H1 (cell line): ENCODE data around the gene ADK. TPM values are rescaled to one million over a fixed set of nuclear protein-coding genes. Genes with fewer than 3 reads are reported as not detected.

Experiments used
- CTCF ChIA-PET: fragments of 300-600 bp; sonication (Branson Sonifier 250); formaldehyde crosslinking; loops from one replicate; lab custom pipeline; 2021; ENCODE audit not compliant: partially characterized antibody; lab: Charles Lee
- POLR2A ChIA-PET: fragments of 300-600 bp; sonication (Branson Sonifier 250); formaldehyde crosslinking; loops from one replicate; lab custom pipeline; 2021; ENCODE audit warnings: inconsistent platforms; ENCODE audit not compliant: partially characterized antibody; lab: Charles Lee
- DNase-seq, 2 experiments: peaks; one replicate each; pipeline versions ENCODE4 v3.0.0 to v3.0.0-alpha.2; 2010 to 2022; ENCODE audit warnings: low spot score in 2 of 2, low read depth in 1 of 2, mixed read lengths in 1 of 2
- FAIRE-seq: peaks from 2 replicates; lab custom pipeline; 2011; peaks lifted over from hg19 to GRCh38; lab: Jason Lieb, UNC
- H2AFZ ChIP-seq: 2 replicates; pipeline ENCODE4 v1.8.1; 2012; ENCODE audit warnings: low read length, inconsistent platforms
- H2AK5ac ChIP-seq: 2 replicates; pipeline ENCODE4 v1.6.1; 2013; ENCODE audit warnings: low read depth, low read length
- H2BK120ac ChIP-seq: replicated peaks from 2 replicates; pipeline ENCODE3; 2013; ENCODE audit warnings: low read depth, low read length, inconsistent platforms
- H2BK12ac ChIP-seq: 2 replicates; pipeline ENCODE4 v1.6.1; 2013; ENCODE audit warnings: low read depth, low read length
- H2BK15ac ChIP-seq: 2 replicates; pipeline ENCODE4 v1.6.1; 2013; ENCODE audit warnings: low read length
- H2BK20ac ChIP-seq: 2 replicates; pipeline ENCODE4 v1.6.1; 2013; ENCODE audit warnings: low read length
- H2BK5ac ChIP-seq: 2 replicates; pipeline ENCODE4 v1.6.1; 2013; ENCODE audit warnings: low read depth, low read length
- H3K14ac ChIP-seq: 2 replicates; pipeline ENCODE4 v1.6.1; 2013; ENCODE audit warnings: inconsistent platforms; ENCODE audit not compliant: insufficient read length
- H3K18ac ChIP-seq: 2 replicates; pipeline ENCODE4 v1.6.1; 2013; ENCODE audit warnings: low read length; ENCODE audit errors: extremely low read depth
- H3K23ac ChIP-seq: 2 replicates; pipeline ENCODE4 v1.6.1; 2013; ENCODE audit warnings: inconsistent platforms; ENCODE audit not compliant: insufficient read length
- H3K23me2 ChIP-seq: 2 replicates; pipeline ENCODE4 v1.6.1; 2013; ENCODE audit warnings: low read depth, low read length
- H3K27ac ChIP-seq: 2 replicates; pipeline ENCODE4 v1.6.1; 2011; ENCODE audit warnings: low read depth, low read length, inconsistent platforms
- H3K27me3 ChIP-seq, 4 experiments: replicated peaks in 1 of 4; 1 replicate in 1 of 4; 2 replicates in 3 of 4; pipeline versions ENCODE4 v1.6.1 to v1.8.1; 2011 to 2013; ENCODE audit warnings: low read length in 3 of 4, mild to moderate bottlenecking in 3 of 4, inconsistent platforms in 2 of 4, mixed read lengths in 2 of 4, moderate library complexity in 1 of 4; ENCODE audit not compliant: control insufficient read depth in 3 of 4, insufficient read depth in 3 of 4; ENCODE audit errors: extremely low read depth in 1 of 4
- H3K36me3 ChIP-seq, 4 experiments: 2 replicates each; pipeline versions ENCODE4 v1.6.1 to v1.8.1; 2011 to 2013; ENCODE audit warnings: mild to moderate bottlenecking in 4 of 4, low read length in 3 of 4, moderate library complexity in 2 of 4, control low read depth in 1 of 4, inconsistent platforms in 1 of 4; ENCODE audit not compliant: insufficient read depth in 4 of 4, control insufficient read depth in 2 of 4
- H3K4ac ChIP-seq: replicated peaks from 2 replicates; pipeline ENCODE3; 2013; ENCODE audit warnings: low read length, low read depth, mixed read lengths, inconsistent platforms; ENCODE audit not compliant: insufficient read length
- H3K4me1 ChIP-seq, 4 experiments: replicated peaks in 1 of 4; 1 replicate in 1 of 4; 2 replicates in 3 of 4; pipeline versions ENCODE4 v1.6.1 to v1.8.1; 2011 to 2013; ENCODE audit warnings: low read length in 3 of 4, inconsistent platforms in 2 of 4, mixed read lengths in 1 of 4; ENCODE audit not compliant: insufficient read depth in 4 of 4, control insufficient read depth in 3 of 4
- H3K4me2 ChIP-seq, 2 experiments: 2 replicates each; pipeline versions ENCODE4 v1.6.1 to v1.8.1; 2011 to 2013; ENCODE audit warnings: low read depth in 2 of 2, low read length in 2 of 2, control low read depth in 1 of 2, inconsistent platforms in 1 of 2, mild to moderate bottlenecking in 1 of 2; ENCODE audit not compliant: insufficient read depth in 1 of 2
- H3K4me3 ChIP-seq, 4 experiments: fragments of 200-600, 300-600 bp in 1 of 4; sonication (generic), shearing (Covaris generic), sonication (Bioruptor Twin) in 1 of 4; 2 replicates each; pipeline versions ENCODE4 v1.5.1 to v1.8.1; 2011 to 2016; ENCODE audit warnings: low read length in 4 of 4, low read depth in 3 of 4, control low read depth in 2 of 4, inconsistent platforms in 2 of 4, mild to moderate bottlenecking in 2 of 4, mixed read lengths in 1 of 4, moderate library complexity in 1 of 4; ENCODE audit not compliant: insufficient read depth in 2 of 4; ENCODE audit errors: extremely low read depth in 1 of 4
- H3K56ac ChIP-seq: replicated peaks from 2 replicates; pipeline ENCODE3; 2013; ENCODE audit warnings: low read depth, mild to moderate bottlenecking, mixed read lengths, low read length, inconsistent platforms; ENCODE audit not compliant: insufficient read length
- H3K79me1 ChIP-seq: 2 replicates; pipeline ENCODE4 v1.6.1; 2013; ENCODE audit warnings: low read depth, low read length, control low read depth
- H3K79me2 ChIP-seq, 2 experiments: 2 replicates each; pipeline versions ENCODE4 v1.6.1 to v1.8.1; 2012 to 2013; ENCODE audit warnings: low read length in 2 of 2, mild to moderate bottlenecking in 2 of 2, inconsistent platforms in 1 of 2; ENCODE audit not compliant: insufficient read depth in 2 of 2, control insufficient read depth in 1 of 2
- H3K9ac ChIP-seq, 4 experiments: replicated peaks in 1 of 4; 1 replicate in 1 of 4; 2 replicates in 3 of 4; pipeline versions ENCODE4 v1.6.1 to v1.8.1; 2011 to 2013; ENCODE audit warnings: low read depth in 3 of 4, low read length in 3 of 4, control low read depth in 2 of 4, mild to moderate bottlenecking in 2 of 4, moderate library complexity in 2 of 4, inconsistent platforms in 1 of 4; ENCODE audit errors: extremely low read depth in 1 of 4
- H3K9me3 ChIP-seq, 2 experiments: 2 replicates each; pipeline versions ENCODE4 v1.6.1 to v1.8.1; 2012 to 2013; ENCODE audit warnings: mild to moderate bottlenecking in 2 of 2, moderate library complexity in 2 of 2, control low read depth in 1 of 2, inconsistent platforms in 1 of 2, low read depth in 1 of 2, low read length in 1 of 2, mixed read lengths in 1 of 2; ENCODE audit not compliant: insufficient read depth in 2 of 2
- H4K20me1 ChIP-seq, 2 experiments: replicated peaks in 1 of 2; 2 replicates each; pipeline versions ENCODE3 to v1.8.1; 2011 to 2013; ENCODE audit warnings: inconsistent platforms in 2 of 2, low read length in 2 of 2, mild to moderate bottlenecking in 1 of 2; ENCODE audit not compliant: insufficient read depth in 2 of 2, control insufficient read depth in 1 of 2
- H4K5ac ChIP-seq: 2 replicates; pipeline ENCODE4 v1.6.1; 2013; ENCODE audit warnings: low read length, low read depth, mixed read lengths, inconsistent platforms; ENCODE audit not compliant: insufficient read length
- H4K8ac ChIP-seq: 2 replicates; pipeline ENCODE4 v1.8.0; 2013; ENCODE audit warnings: mild to moderate bottlenecking, moderate library complexity, low read length, inconsistent platforms; ENCODE audit not compliant: insufficient read depth; ENCODE audit errors: extremely low read depth
- H4K91ac ChIP-seq: replicated peaks from 2 replicates; pipeline ENCODE3; 2013; ENCODE audit warnings: low read length, mixed read lengths, inconsistent platforms; ENCODE audit not compliant: insufficient read length
- ASH2L ChIP-seq: fragments of 200-600, 300-600 bp; sonication (generic); IDR thresholded peaks from one replicate; pipeline ENCODE4 v1.7.1; 2017; ENCODE audit warnings: low read length
- BACH1 ChIP-seq: IDR thresholded peaks from 2 replicates; pipeline ENCODE4 v1.6.1; 2012; ENCODE audit warnings: low read length, improper control_type of control experiment
- CBX5 ChIP-seq: fragments of 300-800, 300-1000 bp; sonication (generic); IDR thresholded peaks from 2 replicates; pipeline ENCODE4 v1.7.1; 2016; ENCODE audit warnings: antibody characterized with exemption, low read length, low read depth
- CBX8 ChIP-seq: fragments of 300-800, 300-1000 bp; sonication (generic); IDR thresholded peaks from 2 replicates; pipeline ENCODE4 v1.7.1; 2016; ENCODE audit warnings: low read depth, low read length, borderline replicate concordance
- CHD2 ChIP-seq: IDR thresholded peaks from 2 replicates; pipeline ENCODE4 v1.6.1; 2012; ENCODE audit warnings: low read length, improper control_type of control experiment
- CTBP2 ChIP-seq: IDR thresholded peaks from 2 replicates; pipeline ENCODE4 v1.7.0; 2011; ENCODE audit warnings: borderline replicate concordance, mild to moderate bottlenecking, moderate library complexity, mixed read lengths, low read length; ENCODE audit not compliant: insufficient read depth, insufficient read length
- E2F6 ChIP-seq: IDR thresholded peaks from 2 replicates; pipeline ENCODE4 v1.6.1; 2012; ENCODE audit warnings: inconsistent platforms
- FOSL1 ChIP-seq: IDR thresholded peaks from 2 replicates; pipeline ENCODE4 v1.6.1; 2011; ENCODE audit warnings: mild to moderate bottlenecking, low read depth, low read length, moderate library complexity; ENCODE audit not compliant: insufficient read depth
- JUN ChIP-seq: IDR thresholded peaks from 2 replicates; pipeline ENCODE4 v1.6.1; 2011; ENCODE audit warnings: low read depth, mild to moderate bottlenecking, improper control_type of control experiment, low read length
- NRF1 ChIP-seq: IDR thresholded peaks from 2 replicates; pipeline ENCODE4 v1.6.1; 2011; ENCODE audit warnings: mild to moderate bottlenecking, low read depth, low read length, improper control_type of control experiment
- PHF8 ChIP-seq: fragments of 200-600 bp; sonication (generic); conservative IDR thresholded peaks from 2 replicates; pipeline ENCODE4 v1.7.1; 2012; ENCODE audit warnings: low read depth, mild to moderate bottlenecking, inconsistent platforms, low read length, moderate library complexity
- POU5F1 ChIP-seq: IDR thresholded peaks from 2 replicates; pipeline ENCODE4 v1.6.1; 2011; ENCODE audit warnings: low read depth, mild to moderate bottlenecking, low read length, moderate library complexity
- SP2 ChIP-seq: IDR thresholded peaks from 2 replicates; pipeline ENCODE4 v1.6.1; 2012; ENCODE audit warnings: mild to moderate bottlenecking, low read length, inconsistent platforms
- SUZ12 ChIP-seq: fragments of 200-600 bp; sonication (generic); IDR thresholded peaks from 2 replicates; pipeline ENCODE4 v1.6.1; 2012; ENCODE audit warnings: mild to moderate bottlenecking, inconsistent platforms, low read length, moderate library complexity, mixed read lengths
- ZNF274 ChIP-seq: IDR thresholded peaks from 2 replicates; pipeline ENCODE4 v1.7.0; 2012; ENCODE audit warnings: low read length, borderline replicate concordance; ENCODE audit errors: extremely low read depth
- WGBS, 2 experiments: shearing (Covaris generic) in 1 of 2; methylation state at CpG; one replicate each; pipeline versions ENCODE4 v1.1.6 to v1.1.7; 2013 to 2015; ENCODE audit warnings: low lambda C conversion rate in 2 of 2, mixed read lengths in 2 of 2, inconsistent platforms in 1 of 2, low coverage in 1 of 2, missing lambda C conversion rate in 1 of 2; ENCODE audit not compliant: insufficient replicate concordance in 2 of 2, insufficient coverage in 1 of 2, insufficient read length in 1 of 2; ENCODE audit errors: extremely low coverage in 1 of 2, missing lambda C conversion rate in 1 of 2; 5-methylcytosine and 5-hydroxymethylcytosine counted together
- polyA plus RNA-seq, 7 experiments: library from polyadenylated mRNA; depleted of rRNA in 3 of 7; stranded (reverse) in 5 of 7; unstranded in 2 of 7; fragments of >200 nt in 5 of 7; fragments of 200-250 nt in 2 of 7; gene quantifications; 1 replicate in 5 of 7; 2 replicates in 1 of 7; 4 replicates in 1 of 7; pipeline versions ENCODE4 v1.2.1 to v1.2.3, GENCODE V29; 2011 to 2013; ENCODE audit warnings: missing spikeins in 2 of 7, mixed read lengths in 2 of 7
- total RNA-seq: library from RNA; stranded (reverse); fragmentation: NEBNext Ultra II Directional; extraction: Animal tissue kit (Norgen Biotek cat#: 25700); gene quantifications from 2 replicates; pipeline ENCODE4 v1.2.1, GENCODE V29; 2021

The ADK gene
- total and polyA plus RNA-seq, 2 of the 8 experiments (the other 6 are each of a cell fraction or from before 2014, with no cell fraction given): 12.3 to 42.4 TPM

- H3K4me2 ChIP-seq: no peak overlapping the region
- H3K9me3 ChIP-seq: peaks cover 14 to 19% of the 10 kb centered on the region in 2 experiments
- no peak overlapping the region for H3K9ac ChIP-seq
- no peak overlapping the region for H3K27ac ChIP-seq
- no peaks in the 10 kb centered on the region for H3K27me3 ChIP-seq
- no peaks in the 10 kb centered on the region for H3K79me1 ChIP-seq
- POLR2A ChIA-PET: no interaction called here
- H4K20me1 ChIP-seq: no peaks in the 10 kb centered on the region
- no peak for TF ChIP-seq BACH1
- TF ChIP-seq SUZ12: no peak
- no peak for TF ChIP-seq CBX5
- TF ChIP-seq ASH2L: no peak
- no peak for TF ChIP-seq PHF8
- no peak for TF ChIP-seq E2F6
- no peak for TF ChIP-seq SP2
- TF ChIP-seq CBX8: no peak
- no peak for TF ChIP-seq FOSL1
- no peak for TF ChIP-seq NRF1
- no peak for TF ChIP-seq POU5F1
- no peak for TF ChIP-seq JUN
- no peak for TF ChIP-seq ZNF274
- no peak for TF ChIP-seq CHD2
- TF ChIP-seq CTBP2: no peak
- no peak overlapping the region for H4K8ac ChIP-seq
- no peaks in the 10 kb centered on the region; the same call in 1 of the 2 replicates for H3K23me2 ChIP-seq
- H3K36me3 ChIP-seq: peaks cover 0 to 8% (median 0%) of the 10 kb centered on the region in 4 experiments; a peak in 1 of 8 replicates
- H2AFZ ChIP-seq: no peak overlapping the region
- H4K5ac ChIP-seq: no peak overlapping the region
- WGBS, 2 experiments: 87% methylated on average over 3 of the region's 3 CpGs; no CpG with 5 or more reads in 1 of the 2 experiments
- H2BK15ac ChIP-seq: no peak overlapping the region
- H3K18ac ChIP-seq: no peak overlapping the region
- no peak overlapping the region for H3K14ac ChIP-seq
- H2BK5ac ChIP-seq: no peak overlapping the region
- peaks cover 0 to 5% (median 2%) of the 10 kb centered on the region in 4 experiments; a peak in 2 of 7 replicates for H3K4me1 ChIP-seq
- CTCF ChIA-PET: no interaction called here
- H3K23ac ChIP-seq: no peak overlapping the region
- no peak overlapping the region for H2BK20ac ChIP-seq
- no peak overlapping the region for H2AK5ac ChIP-seq
- H3K4me3 ChIP-seq: peak overlapping the region in 1 of 4 experiments; percentile 24; a peak in 1 of 8 replicates
- H3K79me2 ChIP-seq: no peaks in the 10 kb centered on the region
- H3K56ac ChIP-seq: no peak overlapping the region
- H3K4ac ChIP-seq: no peak overlapping the region
- H2BK120ac ChIP-seq: no peak overlapping the region
- H2BK12ac ChIP-seq: no peak overlapping the region
- H4K91ac ChIP-seq: no peak overlapping the region
- FAIRE-seq: no peak
- no peak for DNase-seq
Observed at GRCh38 chr10:74576586-74576985, 425.6 kb downstream of the ADK start.
